GM12878 (cell line): ENCODE measurements around the gene TMEM127. TPM values are rescaled to one million over a fixed set of nuclear protein-coding genes. Genes with fewer than 3 reads are reported as not detected.
A peak's percentile ranks its signal among the peaks of the same experiment; 100 is the strongest.

Experiments
- ATAC-seq: fragments of 200-7000 bp; cut with Tn5 transposase; 3 replicates; pipeline ENCODE4 v1.9.1; 2020; ENCODE audit warnings: mild to moderate bottlenecking, moderate library complexity
- Bru-seq: library from RNA; stranded (reverse); fragments of 400-500 nt; gene quantifications from one replicate; lab custom pipeline; 2021; lab: Mats Ljungman, UMichigan
- BruChase-seq, 2 experiments: library from RNA; stranded (reverse); fragments of 400-500 nt; gene quantifications; one replicate each; lab custom pipeline; 2021; lab: Mats Ljungman, UMichigan
- BruUV-seq: library from RNA; stranded (reverse); fragments of 400-500 nt; replicated peaks from 2 replicates; lab custom pipeline; 2021; lab: Mats Ljungman, UMichigan
- CTCF ChIA-PET: fragments of 300-600 bp; sonication (Branson Sonifier 250); formaldehyde crosslinking; extraction: SDS; loops from one replicate; lab custom pipeline; 2021; ENCODE audit warnings: inconsistent platforms; lab: Yijun Ruan, JAX
- POLR2A ChIA-PET: fragments of 350-600 bp; formaldehyde crosslinking; extraction: SDS; loops from one replicate; lab custom pipeline; 2021; ENCODE audit warnings: inconsistent platforms; lab: Charles Lee
- RAD21 ChIA-PET: fragments of 300-600 bp; sonication (Branson Sonifier 250); formaldehyde crosslinking; loops from one replicate; lab custom pipeline; 2023; ENCODE audit warnings: antibody characterized with exemption; ENCODE audit not compliant: unreplicated experiment; lab: Charles Lee
- SMC1A ChIA-PET: fragments of 300-600 bp; sonication (Branson Sonifier 250); formaldehyde crosslinking; loops from one replicate; lab custom pipeline; 2023; ENCODE audit not compliant: unreplicated experiment, uncharacterized antibody; lab: Charles Lee
- DNase-seq: peaks from one replicate; pipeline ENCODE4 v3.0.0-alpha.2; 2011; ENCODE audit warnings: low read depth, low spot score
- FAIRE-seq: peaks from 3 replicates; lab custom pipeline; 2011; peaks lifted over from hg19 to GRCh38; lab: Jason Lieb, UNC
- H2AFZ ChIP-seq: 2 replicates; pipeline ENCODE4 v1.6.0; 2011; ENCODE audit warnings: low read depth, low read length, control low read depth; ENCODE audit not compliant: control insufficient read depth
- H3K27ac ChIP-seq: 2 replicates; pipeline ENCODE4 v1.5.1; 2011; ENCODE audit warnings: control low read depth; ENCODE audit not compliant: control insufficient read depth, insufficient read depth
- H3K27me3 ChIP-seq, 2 experiments: replicated peaks in 1 of 2; 2 replicates each; pipeline versions ENCODE4 v1.6.0 to v1.6.1; 2011; ENCODE audit warnings: low read length in 1 of 2; ENCODE audit not compliant: control insufficient read depth in 2 of 2, insufficient read depth in 2 of 2
- H3K36me3 ChIP-seq, 2 experiments: 2 replicates each; pipeline ENCODE4 v1.5.1; 2011; ENCODE audit warnings: low read length in 1 of 2; ENCODE audit not compliant: control insufficient read depth in 2 of 2, insufficient read depth in 2 of 2
- H3K4me1 ChIP-seq: 2 replicates; pipeline ENCODE4 v1.6.1; 2011; ENCODE audit warnings: mild to moderate bottlenecking, low read length, moderate library complexity, mixed read lengths; ENCODE audit not compliant: control insufficient read depth, insufficient read depth
- H3K4me2 ChIP-seq: 2 replicates; pipeline ENCODE4 v1.6.0; 2011; ENCODE audit warnings: control low read depth; ENCODE audit not compliant: control insufficient read depth, insufficient read depth
- H3K4me3 ChIP-seq: fragments of 200-600 bp; sonication (generic); 2 replicates; pipeline ENCODE4 v1.5.1; 2016
- H3K79me2 ChIP-seq: 2 replicates; pipeline ENCODE4 v1.6.0; 2011; ENCODE audit warnings: low read length; ENCODE audit not compliant: control insufficient read depth, insufficient read depth
- H3K9ac ChIP-seq: 2 replicates; pipeline ENCODE4 v1.8.0; 2011; ENCODE audit warnings: low read length, control low read depth, mixed read lengths; ENCODE audit not compliant: control insufficient read depth, insufficient read depth
- H3K9me3 ChIP-seq: replicated peaks from 3 replicates; pipeline ENCODE4 v1.5.1; 2011; ENCODE audit warnings: mild to moderate bottlenecking, low read length; ENCODE audit not compliant: control insufficient read depth, insufficient read depth
- H4K20me1 ChIP-seq: 2 replicates; pipeline ENCODE4 v1.6.0; 2011; ENCODE audit not compliant: control insufficient read depth, insufficient read depth
- CREM ChIP-seq: IDR thresholded peaks from 2 replicates; pipeline ENCODE4 v1.6.1; 2014; ENCODE audit warnings: antibody characterized with exemption, low read depth
- FOXM1 ChIP-seq: IDR thresholded peaks from 2 replicates; pipeline ENCODE4 v1.6.1; 2012; ENCODE audit warnings: low read depth, mild to moderate bottlenecking, inconsistent platforms, low read length, moderate library complexity
- KAT2A ChIP-seq: conservative IDR thresholded peaks from 2 replicates; pipeline ENCODE4 v1.6.1; 2011; ENCODE audit warnings: low read depth, low read length; ENCODE audit not compliant: control insufficient read depth
- NFYA ChIP-seq: IDR thresholded peaks from 2 replicates; pipeline ENCODE4 v1.6.1; 2011; ENCODE audit warnings: low read depth, mild to moderate bottlenecking, low read length, improper control_type of control experiment, borderline replicate concordance
- TBL1XR1 ChIP-seq: IDR thresholded peaks from 2 replicates; pipeline ENCODE4 v1.6.1; 2012; ENCODE audit warnings: low read depth, low read length, improper control_type of control experiment
- ZBED1 ChIP-seq: IDR thresholded peaks from 2 replicates; pipeline ENCODE4 v1.6.1; 2016; ENCODE audit warnings: borderline replicate concordance
- WGBS: methylation state at CpG from one replicate; pipeline ENCODE4 v1.1.6; 2016; ENCODE audit warnings: low lambda C conversion rate; ENCODE audit not compliant: insufficient replicate concordance, insufficient coverage; ENCODE audit errors: missing lambda C conversion rate; 5-methylcytosine and 5-hydroxymethylcytosine counted together
- in situ Hi-C: fragments of 300-500 bp; cut with MboI; formaldehyde crosslinking; loops from 9 replicates; pipeline ENCODE4 v1.14.3; 2018; ENCODE audit warnings: mixed read lengths
- intact Hi-C: fragments of 100-400 bp; cut with micrococcal nuclease; formaldehyde crosslinking; loops from one replicate; pipeline ENCODE4 v1.14.2; 2022; ENCODE audit not compliant: unreplicated experiment
- long read RNA-seq, 2 experiments: library from polyadenylated mRNA; unstranded; transcript quantifications; one replicate each; pipeline ENCODE4 v2.0.0, GENCODE V29; 2019 to 2020
- polyA minus RNA-seq, 3 experiments: library from RNA; depleted of rRNA, polyadenylated mRNA; stranded (reverse); fragments of >200 nt; gene quantifications; 2 replicates each; pipeline ENCODE4 v1.2.3, GENCODE V29; 2011
- polyA plus RNA-seq, 11 experiments: library from polyadenylated mRNA; depleted of rRNA in 4 of 11; unstranded in 6 of 11; stranded (reverse) in 5 of 11; fragments of >200 nt; fragmentation: Nextera tagmentation in 4 of 11; fragmentation: Illumina TruSeq in 1 of 11; extraction: Ambion mirVana in 4 of 11; extraction: Trizol in 1 of 11; gene quantifications; 1 replicate in 1 of 11; 2 replicates in 10 of 11; pipeline versions ENCODE4 v1.2.1 to v1.2.3, GENCODE V29; 2011 to 2016; ENCODE audit warnings: inconsistent platforms in 2 of 11, missing spikeins in 2 of 11, low read depth in 1 of 11
- total RNA-seq, 4 experiments: library from RNA; depleted of rRNA in 3 of 4; stranded (reverse); fragments of >200 nt in 3 of 4; fragmentation: Illumina TruSeq in 1 of 4; extraction: Trizol in 1 of 4; gene quantifications; 2 replicates each; pipeline versions ENCODE4 v1.2.1 to v1.2.3, GENCODE V29; 2013 to 2021
- TF ChIP-seq, protein P1 (sequence below): fragments of 450-650 bp; IDR thresholded peaks from 2 replicates; pipeline ENCODE4 v1.6.1; 2017; ENCODE audit warnings: mild to moderate bottlenecking, moderate library complexity
- TF ChIP-seq, protein P2 (sequence below): fragments of 450-650 bp; IDR thresholded peaks from 2 replicates; pipeline ENCODE4 v1.6.1; 2017; ENCODE audit warnings: mild to moderate bottlenecking, moderate library complexity

The TMEM127 gene, protein sequence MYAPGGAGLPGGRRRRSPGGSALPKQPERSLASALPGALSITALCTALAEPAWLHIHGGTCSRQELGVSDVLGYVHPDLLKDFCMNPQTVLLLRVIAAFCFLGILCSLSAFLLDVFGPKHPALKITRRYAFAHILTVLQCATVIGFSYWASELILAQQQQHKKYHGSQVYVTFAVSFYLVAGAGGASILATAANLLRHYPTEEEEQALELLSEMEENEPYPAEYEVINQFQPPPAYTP
- 22.9 and 23.0 TPM in 2 replicates for total RNA-seq (2013; cell fraction: nucleolus; rRNA removed)
- 11.2 and 15.3 TPM in 2 replicates for total RNA-seq (2014; rRNA removed)
- total RNA-seq (2014; rRNA removed; fragmentation: Illumina TruSeq; extraction: Trizol): 8.2 and 8.9 TPM in 2 replicates
- total RNA-seq (2021): 25.6 and 27.2 TPM in 2 replicates
- polyA plus RNA-seq (2011; ENCODE audit: low read depth): 6.9 TPM
- 11.6 and 24.9 TPM in 2 replicates for polyA plus RNA-seq (2011; rRNA removed)
- polyA plus RNA-seq (2011; cell fraction: cytosol; rRNA removed): 23.0 and 24.2 TPM in 2 replicates
- polyA plus RNA-seq (2011; cell fraction: nucleus; rRNA removed): 19.2 and 23.7 TPM in 2 replicates
- 15.0 and 15.6 TPM in 2 replicates for polyA plus RNA-seq (2012)
- 10.5 and 19.9 TPM in 2 replicates for polyA plus RNA-seq (2014; fragmentation: Illumina TruSeq; extraction: Trizol)
- polyA plus RNA-seq (2014; fragmentation: Nextera tagmentation; extraction: Ambion mirVana): 1 to 10 TPM; 2.6 to 3.0 TPM
- polyA plus RNA-seq (2014; rRNA removed): 18.4 and 22.3 TPM in 2 replicates
- polyA plus RNA-seq (2016; fragmentation: Nextera tagmentation; extraction: Ambion mirVana): 10 to 100 TPM; 17.0 to 18.4 TPM
- 32.5 and 35.8 TPM in 2 replicates for polyA minus RNA-seq (2011; rRNA and poly(A)+ RNA removed)
- 7.8 and 11.4 TPM in 2 replicates for polyA minus RNA-seq (2011; cell fraction: cytosol; rRNA and poly(A)+ RNA removed)
- 8.0 and 13.6 TPM in 2 replicates for polyA minus RNA-seq (2011; cell fraction: nucleus; rRNA and poly(A)+ RNA removed)
- Bru-seq, nascent RNA: percentile 85 among the genes with signal in this experiment
- percentile 79 among the genes with signal in this experiment for BruChase-seq, experiment 1, labeled RNA remaining after a 6-hour chase
- percentile 90 among the genes with signal in this experiment for BruChase-seq, experiment 2, labeled RNA remaining after a 2-hour chase
- long read RNA-seq, experiment 1: 0 reads
- long read RNA-seq, experiment 2, partial matches to known transcripts: 0 of 13 reads
- long read RNA-seq, experiment 2, other reads (novel, unspliced or antisense): 13 of 13 reads

DNA sequence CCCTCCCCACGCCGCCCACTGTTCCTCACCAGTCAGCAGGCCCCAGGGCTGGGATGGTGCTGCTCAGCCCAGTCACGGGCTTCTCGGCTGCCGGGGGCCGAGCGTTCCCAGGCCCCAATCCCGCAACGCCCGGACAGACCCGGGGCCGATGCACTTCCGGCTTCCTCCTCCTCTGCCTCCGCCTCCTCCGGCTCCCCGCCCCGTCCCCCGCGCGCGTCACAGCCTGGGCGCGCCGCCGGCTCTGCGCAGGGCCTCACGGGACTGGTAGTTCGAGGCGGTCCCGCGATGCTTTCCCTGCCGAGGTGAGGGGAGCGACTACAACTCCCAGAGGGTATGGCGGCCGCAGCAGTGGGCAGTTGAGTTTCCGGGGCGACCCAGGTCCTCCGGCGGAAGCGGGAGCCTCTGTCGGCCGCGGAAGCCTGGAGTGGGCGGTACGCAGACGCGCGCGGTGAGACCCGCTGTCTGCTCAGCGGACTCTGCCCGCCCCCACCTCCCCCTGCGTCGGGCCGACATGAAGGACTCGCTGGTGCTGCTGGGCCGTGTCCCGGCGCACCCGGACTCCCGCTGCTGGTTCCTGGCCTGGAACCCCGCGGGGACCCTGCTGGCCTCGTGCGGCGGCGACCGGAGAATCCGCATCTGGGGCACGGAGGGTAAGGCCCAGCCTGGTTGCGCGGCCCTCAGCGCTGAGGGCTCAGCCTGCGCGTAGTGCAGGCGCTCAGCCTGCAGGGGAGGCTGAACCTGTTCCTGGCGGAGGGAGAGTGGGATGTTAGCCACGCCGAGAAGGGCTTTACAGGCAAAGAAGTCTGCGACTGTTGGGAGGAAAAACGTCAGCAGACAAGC, at the start of gene TMEM127, which contains the start of gene CIAO1:
Gene TMEM127, minus strand, starts transcription at position 158 of the 840 bp plus-strand sequence. CDS start 616 bp downstream, outside the sequence.
Gene CIAO1, plus strand, starts transcription at position 386 of the 840 bp plus-strand sequence. Its CDS starts 126 bp downstream, at position 512.
- ChIA-PET SMC1A (interaction anchor here (0.7 to 1.3 kb wide), 3 partner anchors 28 to 79 kb away, joined by 3 to 6 read pairs (median 4); no protein-coding TSS in a partner anchor), CTCF (interaction anchor here (0.8 to 1.8 kb wide), 6 partner anchors 14 to 273 kb away, joined by 3 to 9 read pairs (median 4); partner anchors contain the start of gene ASTL), POLR2A (interaction anchor here (0.7 to 1.2 kb wide), 3 partner anchors 54 to 117 kb away, joined by 3 to 9 read pairs (median 6); no protein-coding TSS in a partner anchor), RAD21 (interaction anchor here (0.6 to 1.7 kb wide), 11 partner anchors 32 to 535 kb away, joined by 3 to 11 read pairs (median 4); partner anchors contain the start of gene SNRNP200)
- Histone ChIP-seq H3K4me3 (peak within 1 kb of the TSS; percentile 98), H3K4me2 (peak within 1 kb of the TSS; percentile 86), H3K9me3 (no peaks in the 10 kb centered on the region), H3K36me3 (peaks cover 6 to 21% of the 10 kb centered on the region in 2 experiments), H3K27ac (peak within 1 kb of the TSS; percentile 79), H4K20me1 (no peaks in the 10 kb centered on the region), H2AFZ (peak within 1 kb of the TSS; percentile 96), H3K9ac (peak within 1 kb of the TSS; percentile 83), H3K27me3 (no peaks in the 10 kb centered on the region), H3K4me1 (peaks cover 16% of the 10 kb centered on the region; the same call in 1 of the 2 replicates), H3K79me2 (peaks cover 52% of the 10 kb centered on the region)
- ATAC-seq (peak; percentile 94), DNase-seq (peak; percentile 90), FAIRE-seq (peak; percentile 76)
- in situ Hi-C loops: loop anchor here (25.0 kb wide), 1 partner anchor 254 kb away; no protein-coding TSS in a partner anchor
- 1% methylated on average over 76 of the region's 81 CpGs for WGBS
- intact Hi-C loops: loop anchor here (1.0 to 5.0 kb wide), 5 partner anchors 39 to 149 kb away; partner anchors contain the start of genes ADRA2B, ASTL, SNRNP200 and STARD7
- BruUV-seq: no TSS peak
- peak; percentile 88 for TF ChIP-seq TBL1XR1
- TF ChIP-seq, protein P1, sequence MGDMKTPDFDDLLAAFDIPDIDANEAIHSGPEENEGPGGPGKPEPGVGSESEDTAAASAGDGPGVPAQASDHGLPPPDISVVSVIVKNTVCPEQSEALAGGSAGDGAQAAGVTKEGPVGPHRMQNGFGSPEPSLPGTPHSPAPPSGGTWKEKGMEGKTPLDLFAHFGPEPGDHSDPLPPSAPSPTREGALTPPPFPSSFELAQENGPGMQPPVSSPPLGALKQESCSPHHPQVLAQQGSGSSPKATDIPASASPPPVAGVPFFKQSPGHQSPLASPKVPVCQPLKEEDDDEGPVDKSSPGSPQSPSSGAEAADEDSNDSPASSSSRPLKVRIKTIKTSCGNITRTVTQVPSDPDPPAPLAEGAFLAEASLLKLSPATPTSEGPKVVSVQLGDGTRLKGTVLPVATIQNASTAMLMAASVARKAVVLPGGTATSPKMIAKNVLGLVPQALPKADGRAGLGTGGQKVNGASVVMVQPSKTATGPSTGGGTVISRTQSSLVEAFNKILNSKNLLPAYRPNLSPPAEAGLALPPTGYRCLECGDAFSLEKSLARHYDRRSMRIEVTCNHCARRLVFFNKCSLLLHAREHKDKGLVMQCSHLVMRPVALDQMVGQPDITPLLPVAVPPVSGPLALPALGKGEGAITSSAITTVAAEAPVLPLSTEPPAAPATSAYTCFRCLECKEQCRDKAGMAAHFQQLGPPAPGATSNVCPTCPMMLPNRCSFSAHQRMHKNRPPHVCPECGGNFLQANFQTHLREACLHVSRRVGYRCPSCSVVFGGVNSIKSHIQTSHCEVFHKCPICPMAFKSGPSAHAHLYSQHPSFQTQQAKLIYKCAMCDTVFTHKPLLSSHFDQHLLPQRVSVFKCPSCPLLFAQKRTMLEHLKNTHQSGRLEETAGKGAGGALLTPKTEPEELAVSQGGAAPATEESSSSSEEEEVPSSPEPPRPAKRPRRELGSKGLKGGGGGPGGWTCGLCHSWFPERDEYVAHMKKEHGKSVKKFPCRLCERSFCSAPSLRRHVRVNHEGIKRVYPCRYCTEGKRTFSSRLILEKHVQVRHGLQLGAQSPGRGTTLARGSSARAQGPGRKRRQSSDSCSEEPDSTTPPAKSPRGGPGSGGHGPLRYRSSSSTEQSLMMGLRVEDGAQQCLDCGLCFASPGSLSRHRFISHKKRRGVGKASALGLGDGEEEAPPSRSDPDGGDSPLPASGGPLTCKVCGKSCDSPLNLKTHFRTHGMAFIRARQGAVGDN: peak; percentile 26; the same call in 1 of the 2 replicates
- no peak for TF ChIP-seq ZBED1
- TF ChIP-seq, protein P2, sequence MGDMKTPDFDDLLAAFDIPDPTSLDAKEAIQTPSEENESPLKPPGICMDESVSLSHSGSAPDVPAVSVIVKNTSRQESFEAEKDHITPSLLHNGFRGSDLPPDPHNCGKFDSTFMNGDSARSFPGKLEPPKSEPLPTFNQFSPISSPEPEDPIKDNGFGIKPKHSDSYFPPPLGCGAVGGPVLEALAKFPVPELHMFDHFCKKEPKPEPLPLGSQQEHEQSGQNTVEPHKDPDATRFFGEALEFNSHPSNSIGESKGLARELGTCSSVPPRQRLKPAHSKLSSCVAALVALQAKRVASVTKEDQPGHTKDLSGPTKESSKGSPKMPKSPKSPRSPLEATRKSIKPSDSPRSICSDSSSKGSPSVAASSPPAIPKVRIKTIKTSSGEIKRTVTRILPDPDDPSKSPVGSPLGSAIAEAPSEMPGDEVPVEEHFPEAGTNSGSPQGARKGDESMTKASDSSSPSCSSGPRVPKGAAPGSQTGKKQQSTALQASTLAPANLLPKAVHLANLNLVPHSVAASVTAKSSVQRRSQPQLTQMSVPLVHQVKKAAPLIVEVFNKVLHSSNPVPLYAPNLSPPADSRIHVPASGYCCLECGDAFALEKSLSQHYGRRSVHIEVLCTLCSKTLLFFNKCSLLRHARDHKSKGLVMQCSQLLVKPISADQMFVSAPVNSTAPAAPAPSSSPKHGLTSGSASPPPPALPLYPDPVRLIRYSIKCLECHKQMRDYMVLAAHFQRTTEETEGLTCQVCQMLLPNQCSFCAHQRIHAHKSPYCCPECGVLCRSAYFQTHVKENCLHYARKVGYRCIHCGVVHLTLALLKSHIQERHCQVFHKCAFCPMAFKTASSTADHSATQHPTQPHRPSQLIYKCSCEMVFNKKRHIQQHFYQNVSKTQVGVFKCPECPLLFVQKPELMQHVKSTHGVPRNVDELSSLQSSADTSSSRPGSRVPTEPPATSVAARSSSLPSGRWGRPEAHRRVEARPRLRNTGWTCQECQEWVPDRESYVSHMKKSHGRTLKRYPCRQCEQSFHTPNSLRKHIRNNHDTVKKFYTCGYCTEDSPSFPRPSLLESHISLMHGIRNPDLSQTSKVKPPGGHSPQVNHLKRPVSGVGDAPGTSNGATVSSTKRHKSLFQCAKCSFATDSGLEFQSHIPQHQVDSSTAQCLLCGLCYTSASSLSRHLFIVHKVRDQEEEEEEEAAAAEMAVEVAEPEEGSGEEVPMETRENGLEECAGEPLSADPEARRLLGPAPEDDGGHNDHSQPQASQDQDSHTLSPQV: no peak
- peak; percentile 98 for TF ChIP-seq CREM
- TF ChIP-seq NFYA: no peak
- no peak for TF ChIP-seq KAT2A
- TF ChIP-seq FOXM1: no peak
